ENCODE data around the gene DGKQ. TPM values are rescaled to one million over a fixed set of nuclear protein-coding genes. Genes with fewer than 3 reads are reported as not detected.

Gene DGKQ
- total and polyA plus RNA-seq, 3 donors from 2014 or later: 10.8 to 22.7 (median 20.7) TPM

GRCh38 chr4:931960-932712 lies 41.2 kb downstream of the DGKQ start, which contains the start of the genes GAK and TMEM175:
Gene GAK, minus strand, starts transcription at chr4:932316. Its CDS starts 129 bp downstream, at chr4:932187.
Gene TMEM175, plus strand, starts transcription at chr4:932460. Its CDS starts 15,280 bp downstream, at chr4:947740.
- Histone ChIP-seq H3K9me3 (no peaks in the 10 kb centered on the region), H3K27me3 (no peaks in the 10 kb centered on the region), H3K27ac (peak within 1 kb of the TSS; percentile 79 to 85), H3K4me3 (peak within 1 kb of the TSS; percentile 98 to 99), H3K4me1 (peaks cover 24% of the 10 kb centered on the region), H3K36me3 (ENCODE audit: low read depth, missing control alignments) (no peaks in the 10 kb centered on the region)
- DNase-seq: peak; percentile 94
- WGBS, 2 donors: 1% methylated on average over 89 of the region's 99 CpGs; no CpG with 5 or more reads in 1 of the 2 donors
- TF ChIP-seq POLR2A (IDR thresholded peaks at IDR 0.05) (no peak), CTCF (IDR thresholded peaks at IDR 0.05) (peak in 1 of 3 experiments; percentile 3)
- intact Hi-C loops (cut with DNase I; ENCODE audit: low total_unique reads): no loop called here

GRCh38 chr4:931194-931959 lies 42.0 kb downstream of the DGKQ start:
- Histone ChIP-seq H3K9me3 (no peaks in the 10 kb centered on the region), H3K27me3 (no peaks in the 10 kb centered on the region), H3K4me3 (peak overlapping the region; percentile 98 to 99), H3K27ac (peak overlapping the region; percentile 79 to 85), H3K4me1 (peaks cover 24% of the 10 kb centered on the region), H3K36me3 (ENCODE audit: low read depth, missing control alignments) (no peaks in the 10 kb centered on the region)
- no peak for DNase-seq
- intact Hi-C loops (cut with DNase I; ENCODE audit: low total_unique reads): no loop called here
- WGBS, 2 donors: 1 to 3% methylated on average over 14 to 31 of the region's 31 CpGs
- TF ChIP-seq POLR2A (IDR thresholded peaks at IDR 0.05) (no peak), CTCF (IDR thresholded peaks at IDR 0.05) (no peak)

- Histone ChIP-seq H3K27me3 (no peaks in the 10 kb centered on the region), H3K4me1 (peaks cover 24% of the 10 kb centered on the region), H3K27ac (no peak overlapping the region), H3K4me3 (peak overlapping the region; percentile 98 to 99), H3K9me3 (no peaks in the 10 kb centered on the region), H3K36me3 (ENCODE audit: low read depth, missing control alignments) (no peaks in the 10 kb centered on the region)
- TF ChIP-seq POLR2A (IDR thresholded peaks at IDR 0.05): no peak
- no peak for TF ChIP-seq CTCF (IDR thresholded peaks at IDR 0.05)
- intact Hi-C loops (cut with DNase I; ENCODE audit: low total_unique reads): no loop called here
- DNase-seq: no peak
- WGBS, 2 donors: 47% methylated on average over 6 to 7 of the region's 7 CpGs
Observed at GRCh38 chr4:930827-931193, 42.6 kb downstream of the DGKQ start.

- Histone ChIP-seq H3K4me1 (peaks cover 24% of the 10 kb centered on the region), H3K27me3 (no peaks in the 10 kb centered on the region), H3K9me3 (no peaks in the 10 kb centered on the region), H3K27ac (no peak overlapping the region), H3K36me3 (ENCODE audit: low read depth, missing control alignments) (no peaks in the 10 kb centered on the region), H3K4me3 (no peak overlapping the region)
- no peak for DNase-seq
- WGBS, 2 donors: 41 to 42% methylated on average over 3 of the region's 3 CpGs
- intact Hi-C loops (cut with DNase I; ENCODE audit: low total_unique reads): no loop called here
- TF ChIP-seq CTCF (IDR thresholded peaks at IDR 0.05): no peak
- TF ChIP-seq POLR2A (IDR thresholded peaks at IDR 0.05): no peak
Observed at GRCh38 chr4:930028-930551, 43.3 kb downstream of the DGKQ start.
